WTC11 (cell line): ENCODE data around the gene COX7A2. TPM values are rescaled to one million over a fixed set of nuclear protein-coding genes. Genes with fewer than 3 reads are reported as not detected.

ENCODE experiments used
- ATAC-seq: fragments of 200-7000 bp; cut with Tn5 transposase; 2 replicates; pipeline ENCODE4 v1.10.0; 2021; ENCODE audit warnings: mild to moderate bottlenecking, moderate library complexity
- CTCF ChIA-PET: fragments of 300-600 bp; sonication (Branson Sonifier 250); formaldehyde crosslinking; loops from one replicate; lab custom pipeline; 2021; ENCODE audit warnings: antibody characterized with exemption; lab: Charles Lee
- POLR2A ChIA-PET: fragments of 350-600 bp; sonication (Branson Sonifier 250); formaldehyde crosslinking; loops from one replicate; lab custom pipeline; 2021; ENCODE audit warnings: antibody characterized with exemption; lab: Charles Lee
- DNase-seq: peaks from one replicate; pipeline ENCODE4 v3.0.0; 2021; ENCODE audit warnings: low spot score
- H3K27ac Mint-ChIP-seq: 2 replicates; pipeline ENCODE4 v1.8.0; 2021; ENCODE audit warnings: mixed read lengths
- H3K27me3 Mint-ChIP-seq: 2 replicates; pipeline ENCODE4 v1.8.0; 2021; ENCODE audit warnings: low read depth, mild to moderate bottlenecking, moderate library complexity, mixed read lengths
- H3K36me3 Mint-ChIP-seq: 2 replicates; pipeline ENCODE4 v1.8.0; 2021; ENCODE audit warnings: mixed read lengths
- H3K4me1 Mint-ChIP-seq: 2 replicates; pipeline ENCODE4 v1.8.0; 2022; ENCODE audit warnings: mixed read lengths
- H3K4me3 Mint-ChIP-seq: 2 replicates; pipeline ENCODE4 v1.8.0; 2021; ENCODE audit warnings: mild to moderate bottlenecking, moderate library complexity, mixed read lengths
- H3K9me3 Mint-ChIP-seq: 2 replicates; pipeline ENCODE4 v1.8.0; 2021; ENCODE audit warnings: mixed read lengths
- E2F4 ChIP-seq: sonication (generic); formaldehyde crosslinking; IDR thresholded peaks from 2 replicates; pipeline ENCODE4 v1.8.1; 2022; ENCODE audit warnings: low read depth, mild to moderate bottlenecking, moderate library complexity, missing genetic modification reagents, borderline replicate concordance
- E2F5 ChIP-seq: sonication (generic); formaldehyde crosslinking; IDR thresholded peaks from 2 replicates; pipeline ENCODE4 v1.8.1; 2022; ENCODE audit warnings: mild to moderate bottlenecking, moderate library complexity, missing genetic modification reagents
- ELF4 ChIP-seq: sonication (generic); formaldehyde crosslinking; IDR thresholded peaks from 2 replicates; pipeline ENCODE4 v1.8.1; 2022; ENCODE audit warnings: low read depth, mild to moderate bottlenecking, moderate library complexity, missing genetic modification reagents
- ESRRA ChIP-seq: sonication (generic); formaldehyde crosslinking; IDR thresholded peaks from 2 replicates; pipeline ENCODE4 v1.8.1; 2022; ENCODE audit warnings: mild to moderate bottlenecking, missing genetic modification reagents, borderline replicate concordance
- FOXK1 ChIP-seq: sonication (generic); formaldehyde crosslinking; IDR thresholded peaks from 2 replicates; pipeline ENCODE4 v1.8.0; 2022; ENCODE audit warnings: mild to moderate bottlenecking, moderate library complexity, missing genetic modification reagents
- MLX ChIP-seq: sonication (generic); formaldehyde crosslinking; IDR thresholded peaks from 2 replicates; pipeline ENCODE4 v1.8.1; 2023; ENCODE audit warnings: mild to moderate bottlenecking, missing genetic modification reagents, moderate library complexity
- NR2C2 ChIP-seq: sonication (generic); formaldehyde crosslinking; IDR thresholded peaks from 2 replicates; pipeline ENCODE4 v1.8.0; 2022; ENCODE audit warnings: mild to moderate bottlenecking, missing genetic modification reagents
- SMAD4 ChIP-seq: sonication (generic); formaldehyde crosslinking; IDR thresholded peaks from 2 replicates; pipeline ENCODE4 v1.8.0; 2022; ENCODE audit warnings: mild to moderate bottlenecking, missing genetic modification reagents
- ZNF317 ChIP-seq: sonication (generic); formaldehyde crosslinking; IDR thresholded peaks from 2 replicates; pipeline ENCODE4 v1.8.1; 2023; ENCODE audit warnings: low read depth, mild to moderate bottlenecking, moderate library complexity, missing genetic modification reagents, borderline replicate concordance
- ZNF396 ChIP-seq: fragments of 250-450 bp; sonication (Bioruptor Pico); IDR thresholded peaks from 2 replicates; pipeline ENCODE4 v1.8.0; 2021; ENCODE audit warnings: mild to moderate bottlenecking, moderate library complexity, borderline replicate concordance
- ZSCAN18 ChIP-seq: fragments of 250-450 bp; sonication (Bioruptor Pico); IDR thresholded peaks from 2 replicates; pipeline ENCODE4 v2.1.2; 2022; ENCODE audit warnings: mild to moderate bottlenecking, moderate library complexity
- total RNA-seq: library from RNA; stranded (reverse); gene quantifications from 3 replicates; pipeline ENCODE4 v1.2.3, GENCODE V29; 2021
- TF ChIP-seq, protein P1 (sequence below): fragments of 200-600 bp; IDR thresholded peaks from 2 replicates; pipeline ENCODE4 v1.8.0; 2022; ENCODE audit warnings: antibody characterized with exemption
- TF ChIP-seq, protein P2 (sequence below): sonication (generic); formaldehyde crosslinking; conservative IDR thresholded peaks from 2 replicates; pipeline ENCODE4 v1.8.1; 2022; ENCODE audit warnings: mild to moderate bottlenecking, missing genetic modification reagents

COX7A2 gene
- total RNA-seq, 1 experiment from 2014 or later: 472 TPM

- no peaks in the 10 kb centered on the region for H3K9me3 Mint-ChIP-seq
- no peaks in the 10 kb centered on the region for H3K27me3 Mint-ChIP-seq
- DNase-seq (no peak), ATAC-seq (no peak)
- H3K4me3 Mint-ChIP-seq: no peak overlapping the region
- peaks cover 16% of the 10 kb centered on the region for H3K36me3 Mint-ChIP-seq
- CTCF ChIA-PET: no interaction called here
- H3K4me1 Mint-ChIP-seq: peaks cover 46% of the 10 kb centered on the region
- TF ChIP-seq ZNF396 (no peak), ZSCAN18 (no peak), ZNF317 (CRISPR knock-in tag) (no peak), E2F4 (CRISPR knock-in tag) (no peak), FOXK1 (CRISPR knock-in tag) (no peak), ELF4 (no peak), ESRRA (CRISPR knock-in tag) (no peak)
- POLR2A ChIA-PET: interaction anchor here (1.0 kb wide), 1 partner anchor 9 kb away, joined by 4 read pairs; the partner anchor contains the start of gene COX7A2
- H3K27ac Mint-ChIP-seq: no peak overlapping the region
Observed at GRCh38 chr6:75234126-75234865, 9.3 kb downstream of the COX7A2 start.

DNA sequence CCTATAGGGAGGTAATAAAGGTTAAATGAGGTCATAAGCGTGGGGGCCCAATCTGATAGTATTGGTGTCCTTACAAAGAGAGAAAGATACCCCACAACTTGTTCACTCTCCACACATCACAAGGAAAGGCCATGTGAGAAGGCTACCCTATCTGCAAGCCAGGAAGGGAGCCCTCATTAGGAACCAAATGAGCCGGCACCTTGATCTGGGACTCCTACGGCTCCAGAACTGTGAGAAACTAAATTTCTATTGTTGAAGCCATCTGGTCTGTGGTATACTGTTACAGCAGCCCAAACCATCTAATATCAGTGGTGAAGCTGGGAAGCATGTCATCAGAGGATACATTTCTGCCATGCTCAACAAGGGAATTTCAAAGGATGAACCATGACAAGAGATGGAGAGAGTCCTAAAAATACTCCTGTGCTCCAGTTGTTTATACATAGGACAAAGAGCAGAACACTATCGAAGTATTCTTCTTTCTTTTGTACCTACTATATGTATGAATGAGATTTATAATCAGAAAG is 10.4 kb downstream of the COX7A2 start:
- CTCF ChIA-PET: interaction anchor here (2.7 kb wide), 1 partner anchor 24 kb away, joined by 10 read pairs; no protein-coding TSS in a partner anchor
- no peak overlapping the region for H3K27ac Mint-ChIP-seq
- H3K36me3 Mint-ChIP-seq: peaks cover 9% of the 10 kb centered on the region
- DNase-seq (no peak), ATAC-seq (peak; percentile 58)
- peaks cover 46% of the 10 kb centered on the region for H3K4me1 Mint-ChIP-seq
- no peaks in the 10 kb centered on the region for H3K27me3 Mint-ChIP-seq
- TF ChIP-seq SMAD4 (CRISPR knock-in tag) (no peak), E2F5 (CRISPR knock-in tag) (no peak)
- POLR2A ChIA-PET: interaction anchor here (0.6 kb wide), 1 partner anchor 1883 kb away, joined by 4 read pairs; no protein-coding TSS in a partner anchor
- no peaks in the 10 kb centered on the region for H3K9me3 Mint-ChIP-seq
- H3K4me3 Mint-ChIP-seq: no peak overlapping the region

DNA sequence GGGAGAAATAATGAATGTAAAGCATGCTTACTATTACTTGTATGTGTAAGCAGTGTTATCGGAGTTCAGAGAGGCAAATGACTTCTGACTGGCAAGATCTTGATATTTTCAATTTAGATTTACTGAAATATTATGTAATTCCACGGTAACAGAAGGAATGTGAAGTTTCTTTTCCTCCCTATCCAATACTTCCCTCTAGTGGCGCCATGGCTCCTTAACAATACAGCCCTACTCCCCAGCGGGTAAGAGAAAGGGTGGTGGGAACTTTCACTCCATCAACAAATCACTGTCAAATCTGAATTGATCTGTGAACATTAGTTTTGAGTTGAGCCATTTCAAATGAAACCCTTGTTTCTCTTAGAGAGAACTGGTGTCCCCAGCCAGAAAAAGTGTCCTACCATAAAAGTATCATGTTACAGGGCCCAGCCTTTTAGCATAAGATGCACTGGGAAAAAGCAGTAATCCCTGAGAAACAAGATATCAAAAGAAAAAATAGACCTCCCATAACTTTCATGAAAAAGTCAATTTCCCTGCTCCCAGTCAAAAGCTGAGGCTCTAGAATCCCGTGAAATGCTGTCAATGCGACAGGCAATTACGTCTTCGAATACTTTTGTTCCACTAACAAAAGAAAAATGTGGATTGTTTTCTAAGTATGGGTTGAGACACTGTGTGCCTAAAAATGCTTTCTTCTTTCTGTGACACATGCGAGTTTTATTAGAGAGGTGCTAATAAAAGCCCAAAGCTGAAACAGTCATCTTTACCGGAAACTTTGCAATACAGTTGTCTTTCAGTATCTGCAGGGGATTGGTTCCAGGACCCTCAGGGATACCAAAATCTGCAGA is 12.9 kb downstream of the COX7A2 start:
- Mint-ChIP-seq H3K4me3 (no peak overlapping the region), H3K4me1 (peaks cover 43% of the 10 kb centered on the region), H3K27me3 (no peaks in the 10 kb centered on the region), H3K9me3 (no peaks in the 10 kb centered on the region), H3K36me3 (no peaks in the 10 kb centered on the region), H3K27ac (no peak overlapping the region)
- TF ChIP-seq, protein P1, sequence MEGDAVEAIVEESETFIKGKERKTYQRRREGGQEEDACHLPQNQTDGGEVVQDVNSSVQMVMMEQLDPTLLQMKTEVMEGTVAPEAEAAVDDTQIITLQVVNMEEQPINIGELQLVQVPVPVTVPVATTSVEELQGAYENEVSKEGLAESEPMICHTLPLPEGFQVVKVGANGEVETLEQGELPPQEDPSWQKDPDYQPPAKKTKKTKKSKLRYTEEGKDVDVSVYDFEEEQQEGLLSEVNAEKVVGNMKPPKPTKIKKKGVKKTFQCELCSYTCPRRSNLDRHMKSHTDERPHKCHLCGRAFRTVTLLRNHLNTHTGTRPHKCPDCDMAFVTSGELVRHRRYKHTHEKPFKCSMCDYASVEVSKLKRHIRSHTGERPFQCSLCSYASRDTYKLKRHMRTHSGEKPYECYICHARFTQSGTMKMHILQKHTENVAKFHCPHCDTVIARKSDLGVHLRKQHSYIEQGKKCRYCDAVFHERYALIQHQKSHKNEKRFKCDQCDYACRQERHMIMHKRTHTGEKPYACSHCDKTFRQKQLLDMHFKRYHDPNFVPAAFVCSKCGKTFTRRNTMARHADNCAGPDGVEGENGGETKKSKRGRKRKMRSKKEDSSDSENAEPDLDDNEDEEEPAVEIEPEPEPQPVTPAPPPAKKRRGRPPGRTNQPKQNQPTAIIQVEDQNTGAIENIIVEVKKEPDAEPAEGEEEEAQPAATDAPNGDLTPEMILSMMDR: 0 out of 2 replicates have a peak, but pooled peaks have one; percentile 34
- TF ChIP-seq NR2C2 (CRISPR knock-in tag) (no peak), MLX (no peak)
- TF ChIP-seq, protein P2, sequence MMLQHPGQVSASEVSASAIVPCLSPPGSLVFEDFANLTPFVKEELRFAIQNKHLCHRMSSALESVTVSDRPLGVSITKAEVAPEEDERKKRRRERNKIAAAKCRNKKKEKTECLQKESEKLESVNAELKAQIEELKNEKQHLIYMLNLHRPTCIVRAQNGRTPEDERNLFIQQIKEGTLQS: no peak
- POLR2A ChIA-PET: no interaction called here
- ATAC-seq (peak; percentile 85), DNase-seq (peak; percentile 41)
- CTCF ChIA-PET: interaction anchor here (2.7 kb wide), 1 partner anchor 22 kb away, joined by 10 read pairs; no protein-coding TSS in a partner anchor
